ENCODE data around the gene TMC3. TPM values are rescaled to one million over a fixed set of nuclear protein-coding genes. Genes with fewer than 3 reads are reported as not detected.

TMC3 gene
- polyA plus RNA-seq, 1 of the 3 experiments (the other 2 are of a cell fraction): not detected

- no peak overlapping the region for H3K4me3 ChIP-seq (ENCODE audit: low read depth in 2 of 2, low read length in 1 of 2)
- POLR2A ChIA-PET: no interaction called here
These were observed 1.4 kb upstream of the TMC3 start for GRCh38 chr15:81375461-81375860.

GRCh38 chr15:81373176-81373575 lies 837 bp downstream of the TMC3 start:
- Histone ChIP-seq H3K4me2 (no peak overlapping the region), H4K20me1 (ENCODE audit: insufficient read depth) (no peaks in the 10 kb centered on the region), H3K79me2 (ENCODE audit: insufficient read depth) (no peaks in the 10 kb centered on the region), H2AFZ (ENCODE audit: low read depth) (no peak overlapping the region), H3K36me3 (replicated peaks in 1 of 2; ENCODE audit: control insufficient read depth in 1 of 2, insufficient read depth in 2 of 2, low read length in 1 of 2) (no peaks in the 10 kb centered on the region), H3K27ac (ENCODE audit: low read depth in 2 of 2, low read length in 1 of 2) (no peak overlapping the region), H3K9me2 (no peaks in the 10 kb centered on the region), H3K27me3 (ENCODE audit: insufficient read depth) (no peaks in the 10 kb centered on the region), H3K9me3 (no peaks in the 10 kb centered on the region), H3K4me3 (ENCODE audit: low read depth in 2 of 2, low read length in 1 of 2) (no peak overlapping the region), H3K9ac (no peak overlapping the region), H3K4me1 (ENCODE audit: control insufficient read depth in 1 of 2, insufficient read depth in 2 of 2, low read depth in 1 of 2, low read length in 1 of 2) (peaks cover 0 to 2% of the 10 kb centered on the region in 2 experiments; a peak in 1 of 4 replicates), H3F3A (replicated peaks; ENCODE audit: insufficient read depth) (no peaks in the 10 kb centered on the region)
- POLR2A ChIA-PET: no interaction called here
- WGBS (ENCODE audit: low lambda C conversion rate): 52% methylated on average over 5 of the region's 5 CpGs
- TF ChIP-seq CTCF (IDR thresholded peaks at IDR 0.05) (no peak), MXI1 (IDR thresholded peaks at IDR 0.05; ENCODE audit: low read depth, low read length) (no peak), RXRA (IDR thresholded peaks at IDR 0.05; ENCODE audit: borderline replicate concordance, low read depth) (no peak), CHD2 (IDR thresholded peaks at IDR 0.05; ENCODE audit: low read length, partially characterized antibody) (no peak), MAX (IDR thresholded peaks at IDR 0.05; ENCODE audit: low read depth) (no peak)
- DNase-seq: no peak
- CTCF ChIA-PET: interaction anchor here (0.7 to 2.3 kb wide), 8 partner anchors 12 to 217 kb away, joined by 3 to 10 read pairs (median 4); no protein-coding TSS in a partner anchor

More at GRCh38 chr15:81375461-81375860, 1.4 kb upstream of the TMC3 start:
- no peaks in the 10 kb centered on the region for H3K27me3 ChIP-seq (ENCODE audit: insufficient read depth)
- TF ChIP-seq RCOR1 (IDR thresholded peaks at IDR 0.05; ENCODE audit: low read length): peak; percentile 83; the same call in 1 of the 2 replicates
- no peak for TF ChIP-seq RFX5 (IDR thresholded peaks at IDR 0.05; ENCODE audit: low read length)
- TF ChIP-seq ZBTB33 (IDR thresholded peaks at IDR 0.05; ENCODE audit: borderline replicate concordance, low read depth): no peak
- TF ChIP-seq ELF1 (IDR thresholded peaks at IDR 0.05): no peak
- H3K36me3 ChIP-seq (replicated peaks in 1 of 2; ENCODE audit: control insufficient read depth in 1 of 2, insufficient read depth in 2 of 2, low read length in 1 of 2): no peaks in the 10 kb centered on the region
- CTCF ChIA-PET: no interaction called here
- no peaks in the 10 kb centered on the region for H3K79me2 ChIP-seq (ENCODE audit: insufficient read depth)
- H3K9me3 ChIP-seq: no peaks in the 10 kb centered on the region
- H2AFZ ChIP-seq (ENCODE audit: low read depth): no peak overlapping the region
- no peak overlapping the region for H3K27ac ChIP-seq (ENCODE audit: low read depth in 2 of 2, low read length in 1 of 2)
- no peak for DNase-seq
- H3K4me2 ChIP-seq: no peak overlapping the region
- H4K20me1 ChIP-seq (ENCODE audit: insufficient read depth): no peaks in the 10 kb centered on the region
- peaks cover 0 to 2% of the 10 kb centered on the region in 2 experiments; a peak in 1 of 4 replicates for H3K4me1 ChIP-seq (ENCODE audit: control insufficient read depth in 1 of 2, insufficient read depth in 2 of 2, low read depth in 1 of 2, low read length in 1 of 2)
- WGBS (ENCODE audit: low lambda C conversion rate): 24% methylated on average over 4 of the region's 4 CpGs
- no peaks in the 10 kb centered on the region for H3K9me2 ChIP-seq
- H3K9ac ChIP-seq: no peak overlapping the region
- H3F3A ChIP-seq (replicated peaks; ENCODE audit: insufficient read depth): no peaks in the 10 kb centered on the region
